ENCODE measurements around the gene DPP10.

GRCh38 chr2:115484486-115484885, 1042.0 kb downstream of the DPP10 start:
- TF ChIP-seq EP300 (IDR thresholded peaks at IDR 0.05) (no peak), CTCF (IDR thresholded peaks at IDR 0.05) (no peak), POLR2A (IDR thresholded peaks at IDR 0.05) (no peak)
